Upper lobe of left lung (tissue), 6 donors: ENCODE results near the gene KDM4B. TPM values are rescaled to one million over a fixed set of nuclear protein-coding genes. Genes with fewer than 3 reads are reported as not detected.
"Not testable (repeated sequence)": the region's sequence is repeated elsewhere in the genome, so short reads cannot be mapped to it uniquely, and the experiment has no call there.

Experiments
- ATAC-seq, 2 donors: fragments of 200-7000 bp; cut with Tn5 transposase; one replicate each; pipeline ENCODE4 v1.9.1; 2022; ENCODE audit warnings: mild to moderate bottlenecking in 2 of 2, moderate library complexity in 2 of 2; ENCODE audit not compliant: low FRiP score in 2 of 2
- DNase-seq, 2 donors: peaks; one replicate each; pipeline ENCODE4 v3.0.0-alpha.2; 2019 to 2020
- H3K27ac ChIP-seq, 4 donors: fragments of 200-600 bp; sonication (generic); one replicate each; pipeline ENCODE4 v1.5.1; 2016 to 2019
- H3K27me3 ChIP-seq, 4 donors: fragments of 200-600 bp; sonication (generic); one replicate each; pipeline ENCODE4 v1.5.1; 2017 to 2019
- H3K36me3 ChIP-seq, 4 donors: fragments of 200-600 bp; sonication (generic); one replicate each; pipeline ENCODE4 v1.5.1; 2016 to 2019
- H3K4me1 ChIP-seq, 4 donors: fragments of 200-600 bp; sonication (generic); one replicate each; pipeline ENCODE4 v1.5.1; 2018 to 2019
- H3K4me3 ChIP-seq, 4 donors: fragments of 200-600 bp; sonication (generic); one replicate each; pipeline ENCODE4 v1.5.1; 2017 to 2019; ENCODE audit warnings: mild to moderate bottlenecking in 2 of 4, moderate library complexity in 1 of 4
- H3K9me3 ChIP-seq, 4 donors: fragments of 200-600 bp; sonication (generic); one replicate each; pipeline ENCODE4 v1.5.1; 2018 to 2019
- CTCF ChIP-seq, 6 experiments: fragments of 450-650 bp in 4 of 6; fragments of 200-600 bp in 2 of 6; sonication (generic) in 2 of 6; IDR thresholded peaks; one replicate each; pipeline ENCODE4 v1.5.1; 2016 to 2019; ENCODE audit warnings: antibody characterized with exemption in 6 of 6
- EP300 ChIP-seq, 4 donors: sonication (generic); formaldehyde crosslinking; IDR thresholded peaks; one replicate each; pipeline ENCODE4 v1.5.1; 2017; ENCODE audit warnings: antibody characterized with exemption in 4 of 4, control low read depth in 2 of 4
- POLR2A ChIP-seq, 4 donors: fragments of 450-650 bp; IDR thresholded peaks; one replicate each; pipeline ENCODE4 v1.5.1; 2016 to 2017; ENCODE audit warnings: antibody characterized with exemption in 4 of 4, mild to moderate bottlenecking in 2 of 4
- POLR2AphosphoS5 ChIP-seq, 2 donors: sonication (generic); formaldehyde crosslinking; IDR thresholded peaks; one replicate each; pipeline ENCODE4 v1.5.1; 2017; ENCODE audit warnings: antibody characterized with exemption in 2 of 2
- WGBS, 2 donors: methylation state at CpG; one replicate each; pipeline ENCODE4 v1.1.5; 2017 to 2018; 5-methylcytosine and 5-hydroxymethylcytosine counted together
- total RNA-seq, 6 donors: library from RNA; depleted of rRNA in 4 of 6; stranded (reverse); fragments of >200 nt in 4 of 6; gene quantifications; one replicate each; pipeline versions ENCODE4 v1.1.0 to v1.2.1, GENCODE V29; 2016 to 2021
- donor health status: DM: no; HTN: no; CAD: no; lungs with moderate emphysema.
- donor health status: DM: no; HTN: yes; CAD: no; lungs with severe emphysema.

The KDM4B gene
- total RNA-seq, 6 donors from 2014 or later, result 28.1 to 112 (median 38.2) TPM

- Histone ChIP-seq H3K27ac (no peak overlapping the region), H3K9me3 (peaks cover 0 to 14% (median 6%) of the 10 kb centered on the region in 4 donors), H3K4me3 (no peak overlapping the region), H3K27me3 (no peaks in the 10 kb centered on the region), H3K4me1 (no peaks in the 10 kb centered on the region), H3K36me3 (peaks cover 0 to 11% (median 6%) of the 10 kb centered on the region in 4 donors)
- TF ChIP-seq EP300 (IDR thresholded peaks at IDR 0.05) (no peak), POLR2AphosphoS5 (IDR thresholded peaks at IDR 0.05) (no peak), POLR2A (IDR thresholded peaks at IDR 0.05) (no peak), CTCF (IDR thresholded peaks at IDR 0.05) (no peak)
- WGBS, 2 donors, result 63 to 74% methylated on average over 13 to 23 of the region's 23 CpGs
- no peak for ATAC-seq
- DNase-seq, result peak in 1 of 2 donors; percentile 37
These were observed 187.5 kb downstream of the KDM4B start for GRCh38 chr19:5156231-5156986.

GRCh38 chr19:5157186-5157585, 188.3 kb downstream of the KDM4B start:
- no peak for ATAC-seq
- TF ChIP-seq POLR2A (IDR thresholded peaks at IDR 0.05) (no peak), POLR2AphosphoS5 (IDR thresholded peaks at IDR 0.05) (no peak), EP300 (IDR thresholded peaks at IDR 0.05) (no peak), CTCF (IDR thresholded peaks at IDR 0.05) (no peak)
- no peak for DNase-seq

GRCh38 chr19:5158549-5159134, 189.7 kb downstream of the KDM4B start:
- H3K4me3 ChIP-seq, H3K27ac ChIP-seq, H3K36me3 ChIP-seq, H3K27me3 ChIP-seq, DNase-seq, H3K4me1 ChIP-seq, ATAC-seq: not testable (repeated sequence)
- 95 to 100% methylated on average over 4 to 7 of the region's 7 CpGs for WGBS, 2 donors
- H3K9me3 ChIP-seq, result peaks cover 0 to 14% (median 6%) of the 10 kb centered on the region in 4 donors

More at GRCh38 chr19:5157186-5157585, 188.3 kb downstream of the KDM4B start:
- peaks cover 0 to 14% (median 6%) of the 10 kb centered on the region in 4 donors for H3K9me3 ChIP-seq
- no peaks in the 10 kb centered on the region for H3K27me3 ChIP-seq
- WGBS, 2 donors, result 70 to 82% methylated on average over 4 of the region's 4 CpGs
- H3K27ac ChIP-seq, result no peak overlapping the region
- H3K4me3 ChIP-seq, result no peak overlapping the region
- H3K4me1 ChIP-seq, result no peaks in the 10 kb centered on the region
- peaks cover 0 to 4% (median under 1%) of the 10 kb centered on the region in 4 donors for H3K36me3 ChIP-seq

- not testable (repeated sequence) for H3K36me3 ChIP-seq, ATAC-seq, H3K27me3 ChIP-seq, H3K27ac ChIP-seq, DNase-seq, H3K4me1 ChIP-seq, H3K4me3 ChIP-seq
- 42 to 66% methylated on average over 2 of the region's 2 CpGs for WGBS, 2 donors
- peaks cover 0 to 14% (median 6%) of the 10 kb centered on the region in 4 donors for H3K9me3 ChIP-seq
These were observed 191.4 kb downstream of the KDM4B start for GRCh38 chr19:5160158-5160795.

- not testable (repeated sequence) for DNase-seq, H3K4me1 ChIP-seq, H3K4me3 ChIP-seq, H3K36me3 ChIP-seq, H3K9me3 ChIP-seq, H3K27me3 ChIP-seq, ATAC-seq, H3K27ac ChIP-seq
- WGBS, 2 donors, result 78 to 79% methylated on average over 23 of the region's 23 CpGs
These were observed 196.2 kb downstream of the KDM4B start for GRCh38 chr19:5164845-5165696.

- no peaks in the 10 kb centered on the region for H3K4me1 ChIP-seq
- no peak for DNase-seq
- ATAC-seq, result no peak
These were observed 196.7 kb downstream of the KDM4B start for GRCh38 chr19:5165697-5166019.

More at GRCh38 chr19:5165697-5166019, 196.7 kb downstream of the KDM4B start:
- no peaks in the 10 kb centered on the region for H3K27me3 ChIP-seq
- WGBS, 2 donors, result 88 to 89% methylated on average over 2 of the region's 2 CpGs
- H3K9me3 ChIP-seq, result no peaks in the 10 kb centered on the region
- H3K27ac ChIP-seq, result no peak overlapping the region
- H3K36me3 ChIP-seq, result no peaks in the 10 kb centered on the region
- H3K4me3 ChIP-seq, result no peak overlapping the region
- TF ChIP-seq CTCF (IDR thresholded peaks at IDR 0.05) (no peak), POLR2A (IDR thresholded peaks at IDR 0.05) (no peak), POLR2AphosphoS5 (IDR thresholded peaks at IDR 0.05) (no peak), EP300 (IDR thresholded peaks at IDR 0.05) (no peak)
